HCT116 (cell line): ENCODE measurements around the gene MRPL20. TPM values are rescaled to one million over a fixed set of nuclear protein-coding genes. Genes with fewer than 3 reads are reported as not detected.

Experiments used
- ATAC-seq: fragments of 200-7000 bp; cut with Tn5 transposase; 2 replicates; pipeline ENCODE4 v1.9.1; 2020; ENCODE audit warnings: mild to moderate bottlenecking, moderate library complexity
- BruUV-seq: library from RNA; stranded (reverse); fragments of 400-500 nt; replicated peaks from 2 replicates; lab custom pipeline; 2021; lab: Mats Ljungman, UMichigan
- CTCF ChIA-PET: fragments of 300-600 bp; sonication (Branson Sonifier 250); formaldehyde crosslinking; loops from one replicate; lab custom pipeline; 2021; ENCODE audit warnings: antibody characterized with exemption; lab: Charles Lee
- POLR2A ChIA-PET: fragments of 300-600, 350-600 bp; sonication (Branson Sonifier 250); formaldehyde crosslinking; loops from one replicate; lab custom pipeline; 2021; ENCODE audit warnings: antibody characterized with exemption; lab: Charles Lee
- RAD21 ChIA-PET, 2 experiments: fragments of 300-600 bp; sonication (Branson Sonifier 250); formaldehyde crosslinking; loops; one replicate each; lab custom pipeline; 2023; ENCODE audit warnings: low total read pairs in 2 of 2; ENCODE audit not compliant: uncharacterized antibody in 2 of 2, unreplicated experiment in 2 of 2, low non-redundant PET in 1 of 2; lab: Charles Lee
- DNase-seq: peaks from one replicate; pipeline ENCODE4 v3.0.0-alpha.2; 2010; ENCODE audit warnings: low read depth, low spot score
- H2AFZ ChIP-seq: fragments of 200-600 bp; shearing (Covaris generic), sonication (generic); 2 replicates; pipeline ENCODE4 v1.6.1; 2017; ENCODE audit warnings: low read depth, mixed run types, mixed read lengths, antibody characterized with exemption, low read length; ENCODE audit not compliant: poor library complexity, severe bottlenecking
- H3K27ac ChIP-seq: 2 replicates; pipeline ENCODE4 v1.5.1; 2012; ENCODE audit warnings: low read depth, low read length
- H3K27me3 ChIP-seq: fragments of 200-600 bp; sonication (generic); 2 replicates; pipeline ENCODE4 v1.6.1; 2016; ENCODE audit warnings: mixed run types, low read length, mixed read lengths; ENCODE audit not compliant: insufficient read depth
- H3K36me3 ChIP-seq, 2 experiments: fragments of 200-500 bp in 1 of 2; fragments of 200-600 bp in 1 of 2; sonication (Bioruptor generic) in 1 of 2; sonication (generic) in 1 of 2; 2 replicates each; pipeline versions ENCODE4 v1.5.1 to v1.6.1; 2014 to 2016; ENCODE audit warnings: low read length in 2 of 2, inconsistent platforms in 1 of 2, mixed read lengths in 1 of 2, mixed run types in 1 of 2; ENCODE audit not compliant: insufficient read depth in 2 of 2, control insufficient read depth in 1 of 2
- H3K4me1 ChIP-seq, 2 experiments: fragments of 200-600 bp in 1 of 2; sonication (generic) in 1 of 2; 2 replicates each; pipeline versions ENCODE4 v1.5.1 to v1.6.1; 2012 to 2017; ENCODE audit warnings: low read length in 2 of 2, inconsistent platforms in 1 of 2, mild to moderate bottlenecking in 1 of 2, mixed read lengths in 1 of 2, mixed run types in 1 of 2, moderate library complexity in 1 of 2; ENCODE audit not compliant: insufficient read depth in 2 of 2, control insufficient read depth in 1 of 2
- H3K4me2 ChIP-seq: fragments of 200-600 bp; sonication (generic); 2 replicates; pipeline ENCODE4 v1.6.1; 2017; ENCODE audit warnings: mixed run types, low read length, mixed read lengths
- H3K4me3 ChIP-seq, 2 experiments: fragments of 200-600 bp in 1 of 2; sonication (generic) in 1 of 2; replicated peaks in 1 of 2; 2 replicates each; pipeline ENCODE4 v1.5.1; 2011 to 2016; ENCODE audit warnings: low read length in 2 of 2, control low read depth in 1 of 2, low read depth in 1 of 2, mild to moderate bottlenecking in 1 of 2, mixed read lengths in 1 of 2, mixed run types in 1 of 2
- H3K79me2 ChIP-seq: fragments of 200-600 bp; sonication (generic); 2 replicates; pipeline ENCODE4 v1.6.1; 2017; ENCODE audit warnings: mild to moderate bottlenecking, mixed run types, low read length, moderate library complexity, mixed read lengths; ENCODE audit not compliant: insufficient read depth
- H3K9ac ChIP-seq: fragments of 200-600 bp; sonication (generic); 2 replicates; pipeline ENCODE4 v1.6.1; 2016; ENCODE audit warnings: low read length, mixed read lengths
- H3K9me2 ChIP-seq: fragments of 200-600 bp; sonication (generic), shearing (Covaris generic); 2 replicates; pipeline ENCODE4 v1.6.1; 2017; ENCODE audit warnings: mixed run types, mild to moderate bottlenecking, moderate library complexity; ENCODE audit not compliant: insufficient read depth
- H3K9me3 ChIP-seq, 2 experiments: fragments of 200-500 bp in 1 of 2; fragments of 200-600 bp in 1 of 2; sonication (Bioruptor generic) in 1 of 2; sonication (generic) in 1 of 2; 2 replicates each; pipeline ENCODE4 v1.6.1; 2014 to 2017; ENCODE audit warnings: low read length in 2 of 2, mixed read lengths in 2 of 2, inconsistent platforms in 1 of 2, low read depth in 1 of 2, mild to moderate bottlenecking in 1 of 2, mixed run types in 1 of 2, moderate library complexity in 1 of 2; ENCODE audit not compliant: control insufficient read depth in 1 of 2, insufficient read depth in 1 of 2
- H4K20me1 ChIP-seq: fragments of 200-600 bp; sonication (generic), shearing (Covaris generic); 2 replicates; pipeline ENCODE4 v1.6.1; 2017; ENCODE audit warnings: mixed run types, mild to moderate bottlenecking, moderate library complexity; ENCODE audit not compliant: insufficient read depth
- CBX3 ChIP-seq: IDR thresholded peaks from 2 replicates; pipeline ENCODE4 v1.6.1; 2012; ENCODE audit warnings: low read depth
- CEBPB ChIP-seq: IDR thresholded peaks from 2 replicates; pipeline ENCODE4 v1.6.1; 2012; ENCODE audit warnings: low read depth
- EGR1 ChIP-seq: IDR thresholded peaks from 2 replicates; pipeline ENCODE4 v1.6.1; 2012; ENCODE audit warnings: low read depth
- ELF1 ChIP-seq: IDR thresholded peaks from 2 replicates; pipeline ENCODE4 v1.6.1; 2012; ENCODE audit warnings: low read depth, borderline replicate concordance
- EZH2phosphoT487 ChIP-seq: fragments of 200-600 bp; IDR thresholded peaks from 2 replicates; pipeline ENCODE4 v1.6.1; 2018; ENCODE audit warnings: antibody characterized with exemption, borderline replicate concordance
- FOSL1 ChIP-seq: IDR thresholded peaks from 2 replicates; pipeline ENCODE4 v1.6.1; 2012; ENCODE audit warnings: low read depth
- POLR2AphosphoS5 ChIP-seq: IDR thresholded peaks from 2 replicates; pipeline ENCODE4 v1.6.1; 2011; ENCODE audit warnings: mild to moderate bottlenecking, low read depth, low read length, moderate library complexity
- SP1 ChIP-seq: IDR thresholded peaks from 2 replicates; pipeline ENCODE4 v1.6.1; 2012; ENCODE audit warnings: low read depth
- TCF7L2 ChIP-seq: IDR thresholded peaks from 2 replicates; pipeline ENCODE4 v1.7.0; 2011; ENCODE audit warnings: borderline replicate concordance, inconsistent platforms; ENCODE audit not compliant: insufficient read depth, insufficient read length; ENCODE audit errors: extremely low read depth
- ZNF274 ChIP-seq: fragments of 200-500 bp; sonication (Bioruptor generic); IDR thresholded peaks from 2 replicates; pipeline ENCODE4 v1.6.1; 2014; ENCODE audit warnings: mild to moderate bottlenecking, low read depth, low read length, inconsistent platforms
- intact Hi-C: fragments of 100-400 bp; cut with micrococcal nuclease; formaldehyde crosslinking; loops from 2 replicates; pipeline ENCODE4 v1.10.0; 2022
- total RNA-seq: library from RNA; stranded (reverse); gene quantifications from one replicate; pipeline ENCODE4 v1.2.1, GENCODE V29; 2021; ENCODE audit not compliant: unreplicated experiment
- TF ChIP-seq, protein P1 (sequence below): IDR thresholded peaks from 2 replicates; pipeline ENCODE4 v1.6.1; 2012
- TF ChIP-seq, protein P2 (sequence below): IDR thresholded peaks from 2 replicates; pipeline ENCODE4 v1.6.1; 2012
- TF ChIP-seq, protein P3 (sequence below): IDR thresholded peaks from 2 replicates; pipeline ENCODE4 v1.6.1; 2011; ENCODE audit warnings: mild to moderate bottlenecking, low read length, moderate library complexity; ENCODE audit not compliant: insufficient replicate concordance; ENCODE audit errors: extremely low read depth
- TF ChIP-seq, protein P4 (sequence below): IDR thresholded peaks from 2 replicates; pipeline ENCODE4 v1.6.1; 2012; ENCODE audit warnings: low read depth
- TF ChIP-seq, protein P5 (sequence below), 3 experiments: fragments of 200-600 bp in 1 of 3; sonication (generic) in 1 of 3; IDR thresholded peaks in 2 of 3; conservative IDR thresholded peaks in 1 of 3; 2 replicates each; pipeline ENCODE4 v1.5.1; 2012 to 2017; ENCODE audit warnings: low read depth in 2 of 3, low read length in 2 of 3, antibody characterized with exemption in 1 of 3, borderline replicate concordance in 1 of 3, control low read depth in 1 of 3, mild to moderate bottlenecking in 1 of 3, mixed read lengths in 1 of 3, mixed run types in 1 of 3, moderate library complexity in 1 of 3; ENCODE audit not compliant: insufficient read depth in 1 of 3

The MRPL20 gene
- total RNA-seq, 1 experiment from 2014 or later = 131 TPM

DNA sequence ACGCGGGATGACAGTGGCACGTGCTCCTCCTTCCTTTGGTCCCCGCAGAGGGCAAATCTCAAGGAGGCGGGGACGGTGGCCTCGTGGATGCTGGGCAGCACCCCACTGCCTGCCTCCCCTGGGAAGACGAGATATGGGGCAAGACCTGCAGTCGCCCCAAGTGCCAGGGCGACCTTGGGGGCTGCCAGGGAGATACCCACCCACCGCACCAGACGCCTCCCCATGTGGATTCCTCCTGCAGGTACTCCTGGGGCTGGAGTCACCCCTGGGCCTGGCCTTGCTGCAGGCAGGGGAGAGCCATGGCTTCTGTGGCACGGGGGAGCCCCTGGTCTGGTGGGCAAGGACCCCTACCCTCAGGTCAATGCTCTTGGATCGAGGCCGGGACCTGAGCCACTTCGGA is 26.2 kb downstream of the MRPL20 start:
- H3K9me3 ChIP-seq = no peaks in the 10 kb centered on the region
- H3K4me1 ChIP-seq = peaks cover 5 to 9% of the 10 kb centered on the region in 2 experiments; a peak in 3 of 4 replicates
- no peak overlapping the region for H3K4me3 ChIP-seq
- ATAC-seq = no peak
- no peak for TF ChIP-seq SP1
- no peak for TF ChIP-seq EZH2phosphoT487
- TF ChIP-seq, protein P1, sequence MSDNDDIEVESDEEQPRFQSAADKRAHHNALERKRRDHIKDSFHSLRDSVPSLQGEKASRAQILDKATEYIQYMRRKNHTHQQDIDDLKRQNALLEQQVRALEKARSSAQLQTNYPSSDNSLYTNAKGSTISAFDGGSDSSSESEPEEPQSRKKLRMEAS = no peak
- TF ChIP-seq CEBPB = no peak
- TF ChIP-seq TCF7L2 = no peak
- TF ChIP-seq, protein P2, sequence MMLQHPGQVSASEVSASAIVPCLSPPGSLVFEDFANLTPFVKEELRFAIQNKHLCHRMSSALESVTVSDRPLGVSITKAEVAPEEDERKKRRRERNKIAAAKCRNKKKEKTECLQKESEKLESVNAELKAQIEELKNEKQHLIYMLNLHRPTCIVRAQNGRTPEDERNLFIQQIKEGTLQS = no peak
- no peak for TF ChIP-seq CBX3
- TF ChIP-seq EGR1 = no peak
- no peak for TF ChIP-seq POLR2AphosphoS5
- no peak for TF ChIP-seq ZNF274
- TF ChIP-seq, protein P3, sequence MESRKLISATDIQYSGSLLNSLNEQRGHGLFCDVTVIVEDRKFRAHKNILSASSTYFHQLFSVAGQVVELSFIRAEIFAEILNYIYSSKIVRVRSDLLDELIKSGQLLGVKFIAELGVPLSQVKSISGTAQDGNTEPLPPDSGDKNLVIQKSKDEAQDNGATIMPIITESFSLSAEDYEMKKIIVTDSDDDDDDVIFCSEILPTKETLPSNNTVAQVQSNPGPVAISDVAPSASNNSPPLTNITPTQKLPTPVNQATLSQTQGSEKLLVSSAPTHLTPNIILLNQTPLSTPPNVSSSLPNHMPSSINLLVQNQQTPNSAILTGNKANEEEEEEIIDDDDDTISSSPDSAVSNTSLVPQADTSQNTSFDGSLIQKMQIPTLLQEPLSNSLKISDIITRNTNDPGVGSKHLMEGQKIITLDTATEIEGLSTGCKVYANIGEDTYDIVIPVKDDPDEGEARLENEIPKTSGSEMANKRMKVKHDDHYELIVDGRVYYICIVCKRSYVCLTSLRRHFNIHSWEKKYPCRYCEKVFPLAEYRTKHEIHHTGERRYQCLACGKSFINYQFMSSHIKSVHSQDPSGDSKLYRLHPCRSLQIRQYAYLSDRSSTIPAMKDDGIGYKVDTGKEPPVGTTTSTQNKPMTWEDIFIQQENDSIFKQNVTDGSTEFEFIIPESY = no peak
- TF ChIP-seq FOSL1 = no peak
- TF ChIP-seq ELF1 = no peak
- TF ChIP-seq, protein P4, sequence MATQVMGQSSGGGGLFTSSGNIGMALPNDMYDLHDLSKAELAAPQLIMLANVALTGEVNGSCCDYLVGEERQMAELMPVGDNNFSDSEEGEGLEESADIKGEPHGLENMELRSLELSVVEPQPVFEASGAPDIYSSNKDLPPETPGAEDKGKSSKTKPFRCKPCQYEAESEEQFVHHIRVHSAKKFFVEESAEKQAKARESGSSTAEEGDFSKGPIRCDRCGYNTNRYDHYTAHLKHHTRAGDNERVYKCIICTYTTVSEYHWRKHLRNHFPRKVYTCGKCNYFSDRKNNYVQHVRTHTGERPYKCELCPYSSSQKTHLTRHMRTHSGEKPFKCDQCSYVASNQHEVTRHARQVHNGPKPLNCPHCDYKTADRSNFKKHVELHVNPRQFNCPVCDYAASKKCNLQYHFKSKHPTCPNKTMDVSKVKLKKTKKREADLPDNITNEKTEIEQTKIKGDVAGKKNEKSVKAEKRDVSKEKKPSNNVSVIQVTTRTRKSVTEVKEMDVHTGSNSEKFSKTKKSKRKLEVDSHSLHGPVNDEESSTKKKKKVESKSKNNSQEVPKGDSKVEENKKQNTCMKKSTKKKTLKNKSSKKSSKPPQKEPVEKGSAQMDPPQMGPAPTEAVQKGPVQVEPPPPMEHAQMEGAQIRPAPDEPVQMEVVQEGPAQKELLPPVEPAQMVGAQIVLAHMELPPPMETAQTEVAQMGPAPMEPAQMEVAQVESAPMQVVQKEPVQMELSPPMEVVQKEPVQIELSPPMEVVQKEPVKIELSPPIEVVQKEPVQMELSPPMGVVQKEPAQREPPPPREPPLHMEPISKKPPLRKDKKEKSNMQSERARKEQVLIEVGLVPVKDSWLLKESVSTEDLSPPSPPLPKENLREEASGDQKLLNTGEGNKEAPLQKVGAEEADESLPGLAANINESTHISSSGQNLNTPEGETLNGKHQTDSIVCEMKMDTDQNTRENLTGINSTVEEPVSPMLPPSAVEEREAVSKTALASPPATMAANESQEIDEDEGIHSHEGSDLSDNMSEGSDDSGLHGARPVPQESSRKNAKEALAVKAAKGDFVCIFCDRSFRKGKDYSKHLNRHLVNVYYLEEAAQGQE = no peak
- TF ChIP-seq, protein P5, sequence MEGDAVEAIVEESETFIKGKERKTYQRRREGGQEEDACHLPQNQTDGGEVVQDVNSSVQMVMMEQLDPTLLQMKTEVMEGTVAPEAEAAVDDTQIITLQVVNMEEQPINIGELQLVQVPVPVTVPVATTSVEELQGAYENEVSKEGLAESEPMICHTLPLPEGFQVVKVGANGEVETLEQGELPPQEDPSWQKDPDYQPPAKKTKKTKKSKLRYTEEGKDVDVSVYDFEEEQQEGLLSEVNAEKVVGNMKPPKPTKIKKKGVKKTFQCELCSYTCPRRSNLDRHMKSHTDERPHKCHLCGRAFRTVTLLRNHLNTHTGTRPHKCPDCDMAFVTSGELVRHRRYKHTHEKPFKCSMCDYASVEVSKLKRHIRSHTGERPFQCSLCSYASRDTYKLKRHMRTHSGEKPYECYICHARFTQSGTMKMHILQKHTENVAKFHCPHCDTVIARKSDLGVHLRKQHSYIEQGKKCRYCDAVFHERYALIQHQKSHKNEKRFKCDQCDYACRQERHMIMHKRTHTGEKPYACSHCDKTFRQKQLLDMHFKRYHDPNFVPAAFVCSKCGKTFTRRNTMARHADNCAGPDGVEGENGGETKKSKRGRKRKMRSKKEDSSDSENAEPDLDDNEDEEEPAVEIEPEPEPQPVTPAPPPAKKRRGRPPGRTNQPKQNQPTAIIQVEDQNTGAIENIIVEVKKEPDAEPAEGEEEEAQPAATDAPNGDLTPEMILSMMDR (IDR thresholded peaks at IDR 0.05 in 2 of 3, conservative IDR thresholded peaks at IDR 0.05 in 1 of 3; ENCODE audit: borderline replicate concordance in 1 of 3, insufficient read depth in 1 of 3, low read depth in 2 of 3, low read length in 2 of 3) = no peak
- RAD21 ChIA-PET = interaction anchor here in 1 of 2 experiments (0.7 kb wide), 1 partner anchor 124 kb away, joined by 3 read pairs; no protein-coding TSS in a partner anchor
- no TSS peak for BruUV-seq
- H3K36me3 ChIP-seq = peaks cover under 1 to 2% of the 10 kb centered on the region in 2 experiments; a peak in 3 of 4 replicates
- DNase-seq = no peak
- no peaks in the 10 kb centered on the region for H4K20me1 ChIP-seq
- CTCF ChIA-PET = no interaction called here
- intact Hi-C loops = no loop called here
- H3K9me2 ChIP-seq = no peaks in the 10 kb centered on the region
- no peak overlapping the region for H3K9ac ChIP-seq
- no peaks in the 10 kb centered on the region for H3K79me2 ChIP-seq
- no peaks in the 10 kb centered on the region for H3K27me3 ChIP-seq
- POLR2A ChIA-PET = no interaction called here
- H3K4me2 ChIP-seq = no peak overlapping the region
- H2AFZ ChIP-seq = no peak overlapping the region
- no peak overlapping the region for H3K27ac ChIP-seq
